Activated CD8-positive, alpha-beta memory T cell treated with anti-CD3 and anti-CD28 coated beads, Interleukin-2, amount 50 U/mL, for 1 hour (primary cell): ENCODE results near the gene PLXNA4.
"Not testable (repeated sequence)": the region's sequence is repeated elsewhere in the genome, so short reads cannot be mapped to it uniquely, and the experiment has no call there.

ENCODE experiments used
- DNase-seq: peaks from one replicate; pipeline ENCODE4 v3.0.0-alpha.2; 2020; ENCODE audit errors: extremely low read depth

The PLXNA4 gene

DNA sequence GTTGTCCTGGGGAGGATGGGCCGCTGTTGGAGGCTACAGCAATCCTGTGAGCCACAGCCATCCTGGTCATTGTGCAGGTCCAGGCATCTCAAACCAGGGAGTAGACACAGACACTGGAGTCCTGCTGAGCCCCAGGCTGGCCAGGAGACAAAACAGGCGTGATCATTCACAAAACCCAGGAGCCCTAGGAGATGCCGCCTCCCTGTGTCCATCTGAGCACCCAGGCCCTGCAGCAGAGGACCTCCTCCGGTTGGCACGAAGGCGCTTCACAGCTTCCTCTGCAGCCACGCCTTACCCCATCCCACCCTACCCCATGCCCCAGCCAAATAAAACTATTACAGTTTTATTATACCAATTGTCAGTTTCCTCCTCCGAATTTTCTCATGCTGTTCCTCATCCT lies 183.6 kb downstream of the PLXNA4 start:
- no peak for DNase-seq

DNA sequence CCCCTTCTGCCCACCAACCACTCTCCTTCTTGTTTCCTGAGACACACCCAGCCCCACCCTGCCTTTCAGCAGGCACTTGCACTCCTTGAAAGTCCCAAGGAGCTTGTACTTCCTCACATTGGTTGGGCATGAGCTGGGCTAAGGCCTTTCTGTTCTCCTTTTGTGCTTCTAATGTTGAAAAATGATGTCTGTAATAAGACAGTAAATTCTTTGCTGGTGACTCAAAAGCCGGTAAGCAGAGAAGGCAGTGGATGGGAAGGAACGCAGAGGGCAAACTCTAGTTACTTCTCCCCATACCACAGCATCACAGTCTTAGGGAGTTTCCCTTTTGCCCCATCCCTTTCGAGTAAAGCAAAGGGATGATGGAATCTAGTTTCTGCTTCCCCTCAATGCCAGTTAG lies 185.6 kb downstream of the PLXNA4 start:
- no peak for DNase-seq

DNA sequence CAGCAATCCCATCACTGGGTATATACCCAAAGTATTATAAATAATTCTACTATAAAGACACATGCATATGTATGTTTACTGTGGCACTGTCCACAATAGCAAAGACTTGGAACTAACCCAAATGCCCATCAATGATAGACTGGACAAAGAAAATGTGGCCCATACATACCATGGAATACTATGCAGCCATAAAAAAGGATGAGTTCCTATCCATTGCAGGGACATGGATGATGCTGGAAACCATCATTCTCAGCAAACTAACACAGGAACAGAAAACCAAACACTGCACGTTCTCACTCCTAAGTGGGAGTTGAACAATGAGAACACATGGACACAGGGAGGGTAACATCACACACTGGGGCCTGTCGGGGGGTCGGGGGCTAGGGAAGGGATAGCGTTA lies 186.2 kb downstream of the PLXNA4 start:
- not testable (repeated sequence) for DNase-seq

DNA sequence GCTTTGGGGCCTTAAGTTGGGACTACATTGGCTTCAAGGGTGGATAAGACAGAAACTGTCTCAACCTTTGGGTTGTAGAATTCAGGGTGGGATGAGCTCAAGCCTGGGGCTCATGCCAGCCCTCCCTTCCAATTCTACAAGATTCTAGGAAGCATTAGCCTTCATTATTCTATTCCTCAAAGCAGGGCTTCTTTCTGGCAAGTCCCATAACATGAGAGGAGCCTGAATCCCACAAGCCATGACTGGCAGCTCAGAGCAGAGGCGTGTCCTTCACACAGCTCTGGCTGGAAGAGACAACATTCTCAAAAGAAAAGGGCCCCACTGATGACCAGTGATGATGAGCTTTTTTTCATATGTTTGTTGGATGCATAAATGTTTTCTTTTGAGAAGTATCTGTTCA lies 187.6 kb downstream of the PLXNA4 start:
- DNase-seq = no peak

DNA sequence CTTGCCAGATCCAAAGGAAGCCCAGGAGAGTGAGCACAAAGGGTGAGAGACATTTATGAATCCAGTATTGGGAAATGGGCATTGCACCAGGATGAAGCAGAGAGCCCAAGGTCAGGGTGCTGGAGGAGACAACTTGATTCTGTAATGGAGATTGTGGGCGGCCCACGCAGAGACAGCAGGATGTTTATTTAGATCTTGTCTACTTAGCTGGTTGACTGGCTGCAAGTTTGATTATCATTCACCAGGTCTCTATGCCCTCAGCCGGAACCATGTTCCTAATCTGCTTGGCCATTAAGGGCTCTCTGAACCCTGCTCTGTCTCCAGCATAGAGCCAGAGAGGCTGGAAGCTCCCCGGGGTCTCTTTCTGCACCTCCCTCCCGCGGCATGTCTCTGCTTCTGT lies 188.7 kb downstream of the PLXNA4 start:
- no peak for DNase-seq

DNA sequence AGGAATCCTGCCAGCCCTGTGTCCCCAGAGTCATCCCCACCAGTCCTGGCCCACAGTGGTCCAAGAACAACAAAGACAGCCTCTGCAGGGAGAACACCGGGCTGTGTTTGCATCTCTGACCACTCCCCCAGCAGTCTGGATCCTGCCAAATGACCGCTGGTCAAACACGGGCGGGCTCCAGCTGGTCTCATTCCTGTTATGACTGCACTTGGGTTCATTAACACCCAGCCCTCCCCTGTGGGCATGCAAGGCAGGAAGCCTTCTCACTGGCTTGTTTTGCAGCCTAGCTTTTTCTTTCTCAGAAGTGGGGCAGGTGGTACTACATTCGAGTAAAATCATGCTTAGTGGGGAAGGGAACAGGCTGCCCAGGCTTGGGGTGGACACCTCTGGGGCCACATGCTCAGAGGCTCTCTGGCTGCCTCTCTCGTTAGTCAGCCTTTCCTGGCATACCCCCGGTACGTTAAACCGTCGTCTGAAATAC lies 190.0 kb downstream of the PLXNA4 start:
- DNase-seq = no peak

DNA sequence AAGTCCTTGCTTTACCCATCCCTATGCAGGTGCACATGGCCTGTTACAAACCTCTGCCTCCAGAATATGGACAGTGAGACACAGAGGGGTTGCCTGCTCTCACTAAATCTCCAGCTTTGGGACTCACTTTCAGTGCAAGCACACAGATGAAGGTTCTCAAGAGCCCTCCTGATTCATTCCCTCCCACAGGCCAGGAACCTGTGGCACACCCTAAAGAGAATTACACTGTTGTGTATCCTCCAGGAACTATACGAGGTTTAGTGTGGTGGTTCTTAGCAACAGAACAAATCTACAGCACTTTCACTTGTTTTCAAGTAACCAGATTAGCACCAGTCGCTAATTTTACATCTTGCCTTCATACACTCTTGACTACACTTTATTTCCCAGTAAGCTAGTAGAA lies 192.3 kb downstream of the PLXNA4 start:
- no peak for DNase-seq

DNA sequence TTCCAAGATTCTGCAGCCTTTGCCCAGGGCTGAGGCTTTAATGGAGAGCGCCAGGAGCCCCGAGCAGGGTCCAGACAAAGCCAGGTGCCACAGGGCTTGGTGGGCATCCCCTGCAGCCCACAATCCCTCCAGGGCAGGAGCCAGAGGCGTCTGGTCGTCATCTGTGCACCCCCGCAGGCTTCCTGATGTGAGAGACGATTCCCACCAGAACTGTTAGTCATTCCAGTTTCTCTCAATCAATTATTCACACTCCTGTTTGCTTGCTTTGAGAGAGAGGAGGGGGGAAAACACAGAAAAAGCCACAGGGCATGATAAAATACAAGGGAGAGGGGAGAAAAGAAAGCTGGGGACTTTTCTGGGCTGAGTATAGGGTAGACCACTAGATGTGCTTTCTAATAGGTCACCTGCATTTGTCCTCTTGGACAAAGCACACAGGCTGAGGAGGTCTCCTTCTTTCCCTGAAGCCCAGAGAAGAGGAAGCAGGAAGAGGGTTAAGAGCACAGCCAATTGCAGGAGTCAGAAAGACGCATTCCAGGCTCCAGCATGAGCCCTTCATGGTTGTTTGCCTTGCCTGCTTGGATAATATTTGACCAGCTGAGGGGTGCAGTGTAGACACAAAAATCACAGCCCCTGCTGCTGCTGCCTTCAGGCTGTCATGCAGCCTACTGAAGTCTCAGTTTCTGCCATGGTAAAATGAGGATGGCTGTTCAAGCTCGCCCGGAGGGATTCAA lies 194.4 kb downstream of the PLXNA4 start:
- DNase-seq = no peak

DNA sequence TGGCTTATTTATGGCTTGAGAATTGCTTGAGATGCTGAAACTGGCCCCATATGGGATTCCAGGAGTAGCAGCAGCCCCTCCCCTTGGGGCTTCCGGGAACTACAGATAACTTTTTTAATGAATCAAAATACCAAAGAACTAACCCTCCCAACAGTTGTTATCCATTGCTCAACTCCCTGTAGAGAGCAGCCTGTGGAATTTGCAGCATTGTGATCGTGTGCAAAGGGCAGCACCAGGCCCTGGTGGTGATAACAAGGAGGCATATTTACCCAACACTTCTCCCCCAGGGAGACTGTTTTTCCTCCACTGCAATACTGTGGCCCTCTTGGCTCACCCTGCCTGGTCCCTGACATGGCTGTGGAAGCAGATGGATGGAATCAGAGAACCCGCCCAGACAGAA lies 196.2 kb downstream of the PLXNA4 start:
- no peak for DNase-seq

DNA sequence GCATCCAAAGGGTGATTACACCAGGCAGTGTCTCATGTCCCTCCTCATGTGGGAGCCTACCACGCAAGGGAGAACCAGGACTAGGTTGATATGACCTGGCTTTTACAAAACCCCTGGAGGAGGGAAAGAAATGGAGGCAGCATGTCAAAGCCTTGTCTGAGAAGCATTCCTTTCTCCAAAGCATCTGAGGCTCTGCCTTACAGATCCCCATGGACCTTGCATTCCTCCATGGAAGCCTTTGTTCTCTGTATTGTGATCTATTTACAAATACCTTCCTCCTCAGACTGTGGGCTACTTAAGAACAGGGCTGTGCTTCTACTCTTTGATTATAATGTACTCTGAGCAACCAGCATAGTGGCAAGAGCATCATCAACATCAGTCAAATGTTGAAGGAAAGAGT lies 197.0 kb downstream of the PLXNA4 start:
- DNase-seq = no peak

DNA sequence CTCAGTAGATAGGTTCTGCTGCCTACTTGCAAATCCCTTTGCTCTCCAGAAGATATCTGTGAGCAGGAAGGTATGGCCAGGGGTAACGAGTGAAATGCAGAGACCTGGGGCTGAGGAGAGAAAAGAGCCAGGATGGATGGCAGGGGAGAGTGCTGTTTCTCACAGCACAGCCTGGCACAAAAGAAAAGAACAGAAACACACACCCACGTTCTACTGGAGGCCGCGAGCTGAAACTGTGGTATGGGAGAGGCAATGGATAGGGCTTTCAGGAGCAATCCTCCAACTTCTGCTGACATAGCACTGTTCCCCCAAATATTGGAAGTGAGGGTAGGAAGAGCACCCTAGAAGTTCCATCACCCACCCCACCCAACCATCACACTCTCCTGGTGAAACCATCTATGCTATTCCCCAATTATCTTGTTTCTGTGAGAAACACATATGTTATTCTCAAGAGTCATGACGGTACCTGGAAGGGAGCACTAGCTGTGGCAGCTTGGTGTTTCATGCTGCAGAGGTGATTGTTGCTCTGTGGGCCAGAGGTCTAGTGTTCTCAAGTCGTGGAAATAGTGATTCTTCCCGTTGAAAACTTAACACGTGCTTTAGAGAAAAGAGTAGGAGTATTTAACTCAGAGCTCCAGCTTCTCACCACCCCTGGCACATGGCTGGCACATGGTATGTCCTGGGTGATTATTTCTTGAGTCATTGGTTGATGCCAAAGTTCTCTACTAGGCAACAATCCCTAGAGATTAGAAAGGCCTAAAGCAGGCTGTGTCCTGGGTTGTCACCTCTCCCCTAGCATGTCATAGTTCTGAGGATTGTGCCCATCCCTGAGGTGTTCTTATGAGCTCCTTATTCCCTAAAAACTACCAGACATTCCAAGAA lies 198.3 kb downstream of the PLXNA4 start:
- no peak for DNase-seq

DNA sequence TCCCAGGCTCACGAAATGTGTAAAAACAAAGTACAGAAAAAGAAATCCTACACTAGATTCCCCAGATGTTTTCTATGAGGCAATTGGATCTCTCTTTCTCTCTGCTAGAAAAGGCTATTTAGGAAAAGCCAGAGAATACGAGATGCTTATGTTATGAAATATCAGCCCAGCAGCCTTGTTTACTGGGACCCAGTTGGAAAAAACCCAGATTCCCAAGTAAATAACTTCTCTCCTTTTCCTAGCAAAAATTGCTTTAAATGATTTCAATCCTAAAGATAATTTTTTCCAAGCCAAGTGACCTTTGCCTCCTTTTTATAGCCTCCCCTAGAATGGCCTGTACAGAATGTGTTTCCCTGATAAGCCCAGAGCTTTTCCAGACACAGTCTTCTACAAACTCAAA lies 199.3 kb downstream of the PLXNA4 start:
- DNase-seq = no peak

DNA sequence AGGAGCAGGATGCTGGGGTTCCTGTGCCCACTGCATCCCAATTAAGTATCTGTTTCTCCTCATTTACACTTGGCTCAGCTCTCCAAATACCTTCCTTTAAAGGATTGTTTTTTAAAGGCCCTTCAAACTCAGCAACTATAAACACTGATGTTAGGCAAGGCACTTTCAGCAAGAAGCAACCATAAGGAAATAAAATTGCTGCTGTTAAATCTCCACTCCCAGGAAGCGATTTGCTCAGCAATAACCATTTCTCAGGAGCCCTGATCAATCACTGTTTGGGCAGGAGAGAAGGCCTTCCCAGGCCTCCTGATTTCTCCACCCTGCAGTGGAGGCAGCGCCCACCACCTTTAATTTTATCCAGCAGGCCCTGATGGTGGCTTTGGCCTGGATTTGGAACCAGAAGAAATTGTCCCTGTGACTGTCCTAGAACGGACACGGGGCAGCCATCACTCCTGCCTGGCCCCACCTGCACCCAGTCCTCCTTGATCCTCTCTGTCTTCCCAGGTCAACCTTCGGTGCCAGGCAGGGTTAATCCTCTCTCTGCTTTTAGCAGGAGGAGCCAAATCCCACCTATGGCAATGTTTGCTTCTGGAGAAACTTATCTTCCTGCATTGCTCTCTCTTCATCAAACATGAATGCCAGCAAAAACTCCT lies 199.8 kb downstream of the PLXNA4 start:
- no peak for DNase-seq

DNA sequence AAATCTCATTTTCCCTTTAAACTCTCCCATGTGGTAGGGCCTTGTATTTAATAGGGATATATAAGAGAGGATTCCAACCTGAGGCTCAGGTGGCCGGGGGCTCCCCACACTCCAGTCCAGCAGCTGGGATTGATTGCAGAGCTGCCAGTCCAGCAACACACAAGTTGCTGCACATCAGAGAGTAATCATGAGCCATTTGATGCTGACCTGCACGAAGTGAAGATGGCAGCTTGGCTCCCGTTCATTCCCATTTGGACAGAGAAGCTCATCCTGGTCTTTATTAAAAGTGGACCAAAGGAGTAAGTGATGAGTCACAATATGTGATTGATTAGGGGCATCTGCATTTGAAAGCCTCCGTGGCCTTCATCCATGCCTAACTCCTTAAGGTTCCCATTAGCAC lies 202.4 kb downstream of the PLXNA4 start:
- DNase-seq = no peak

DNA sequence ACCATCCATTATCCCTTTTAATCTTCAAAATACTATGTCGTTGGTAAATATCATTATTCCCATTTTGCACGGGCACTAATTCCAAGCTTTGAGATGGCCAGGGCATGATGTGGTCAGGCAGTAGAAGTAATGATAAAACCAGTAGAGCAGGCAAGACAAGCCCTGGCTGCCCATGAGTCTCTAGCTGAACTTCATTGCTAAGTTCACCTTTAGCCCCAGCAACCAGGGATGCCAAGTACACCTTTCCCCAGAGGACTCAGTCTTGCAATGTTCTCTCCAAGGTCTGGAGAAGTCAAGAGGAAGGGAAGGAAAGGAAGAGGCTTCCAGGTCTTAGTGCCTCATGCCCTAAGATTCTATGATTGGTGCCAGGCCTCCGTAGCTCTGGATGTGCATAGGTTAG lies 203.2 kb downstream of the PLXNA4 start:
- DNase-seq = no peak

DNA sequence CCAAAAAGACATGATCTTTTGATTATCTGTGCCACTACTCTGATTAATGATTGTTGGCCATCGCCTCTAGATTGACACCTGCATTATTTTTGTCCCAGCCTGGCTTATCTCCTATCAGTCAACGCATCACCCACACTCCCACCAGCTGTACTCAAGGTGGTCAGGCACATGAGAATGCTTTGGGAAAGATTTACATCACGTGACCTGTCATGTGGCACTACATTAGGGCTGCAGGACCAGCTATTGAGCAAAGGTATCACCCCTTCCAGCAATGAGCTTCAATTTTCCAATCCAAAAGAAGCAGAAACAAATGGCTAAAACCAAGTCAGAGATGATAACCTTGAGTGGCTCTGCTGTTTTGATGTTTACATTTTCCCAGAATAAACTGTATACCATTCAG lies 204.3 kb downstream of the PLXNA4 start:
- no peak for DNase-seq

DNA sequence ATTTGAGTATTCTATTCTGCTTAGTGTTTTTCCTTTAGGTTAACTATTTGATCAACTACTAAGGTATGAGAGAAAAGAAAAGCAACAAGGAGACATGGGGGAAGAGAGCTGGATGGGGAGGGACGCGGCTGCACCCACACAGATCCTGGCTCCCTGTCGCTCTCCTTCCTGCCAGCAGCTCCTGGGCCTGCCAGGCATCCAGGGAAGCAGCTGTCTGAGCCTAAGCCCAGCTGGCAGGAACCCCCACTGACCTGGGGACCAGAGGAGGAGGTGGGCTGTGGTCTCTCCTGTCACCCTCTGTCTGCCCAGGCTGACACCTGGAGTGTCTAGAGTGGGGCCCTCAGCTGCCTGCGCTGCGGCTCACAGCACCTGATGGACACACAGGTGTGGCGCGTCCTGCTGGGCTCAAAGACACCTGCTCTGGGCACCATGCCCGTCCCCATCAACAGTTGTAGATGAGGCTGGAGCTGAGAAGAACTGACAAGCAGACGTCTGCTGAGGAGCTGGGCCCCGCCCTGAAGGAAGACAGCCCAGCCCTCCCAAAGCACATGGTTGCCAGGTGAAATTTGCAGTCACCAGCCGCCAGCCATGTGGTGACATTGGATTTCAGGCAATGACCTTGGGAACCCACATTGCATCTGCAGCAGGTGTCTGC lies 207.9 kb downstream of the PLXNA4 start:
- DNase-seq = no peak

DNA sequence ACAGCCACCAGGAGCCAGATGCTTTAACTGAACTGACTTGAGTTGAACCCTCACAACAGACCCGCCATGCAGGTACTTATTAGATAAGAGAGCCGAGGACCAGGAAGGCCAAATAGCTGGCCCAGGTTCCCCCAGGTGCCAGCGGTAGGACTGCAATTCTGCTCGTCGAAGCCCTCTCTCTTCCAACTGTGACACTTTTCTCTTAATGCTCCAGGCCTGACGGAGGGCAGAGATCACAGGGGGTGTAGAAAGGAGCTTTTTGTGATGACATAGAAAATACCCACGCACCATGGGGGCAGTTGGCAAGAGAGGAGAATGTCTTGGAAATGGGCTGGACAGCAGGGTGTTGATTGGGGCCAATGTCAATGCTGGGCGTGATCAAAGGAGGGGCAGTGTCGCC lies 208.5 kb downstream of the PLXNA4 start:
- no peak for DNase-seq

DNA sequence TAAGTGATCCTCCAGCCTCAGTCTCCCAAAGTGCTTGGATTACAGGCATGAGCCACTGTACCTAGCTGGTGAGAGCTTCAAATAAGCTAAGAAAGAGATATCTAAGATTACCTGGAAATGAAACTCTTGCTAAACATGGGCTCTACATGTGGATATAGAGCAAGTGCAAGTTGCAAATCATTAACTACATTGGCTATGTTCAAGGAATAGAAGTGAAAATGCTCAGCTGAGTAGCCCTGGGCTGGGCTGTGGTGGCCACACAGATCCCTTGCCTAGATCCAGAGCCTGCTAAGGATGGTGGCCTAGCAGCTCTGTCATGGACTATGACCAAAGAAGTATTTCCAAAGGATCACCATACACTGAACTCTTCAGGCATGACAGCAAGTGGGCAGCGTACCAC lies 209.3 kb downstream of the PLXNA4 start:
- DNase-seq = no peak

DNA sequence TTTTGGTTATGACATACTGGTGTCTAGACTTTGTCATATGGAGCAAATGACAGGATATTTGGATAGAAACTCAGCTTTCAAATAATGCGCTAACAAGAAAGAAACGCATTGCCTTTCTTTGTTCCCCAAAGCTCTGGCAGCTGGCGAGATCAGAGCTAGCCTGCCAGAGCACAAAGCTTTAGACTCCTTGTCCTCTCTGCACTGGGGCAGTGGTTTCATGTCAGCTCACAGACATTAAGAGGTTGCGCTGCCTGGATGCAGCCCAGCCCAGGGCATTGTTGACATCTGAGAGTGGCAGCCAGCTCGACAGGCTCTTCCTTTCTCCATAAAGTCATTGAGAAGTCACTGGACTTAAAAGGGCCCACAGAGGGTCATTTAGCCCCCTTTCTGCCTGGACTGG lies 212.0 kb downstream of the PLXNA4 start:
- no peak for DNase-seq

DNA sequence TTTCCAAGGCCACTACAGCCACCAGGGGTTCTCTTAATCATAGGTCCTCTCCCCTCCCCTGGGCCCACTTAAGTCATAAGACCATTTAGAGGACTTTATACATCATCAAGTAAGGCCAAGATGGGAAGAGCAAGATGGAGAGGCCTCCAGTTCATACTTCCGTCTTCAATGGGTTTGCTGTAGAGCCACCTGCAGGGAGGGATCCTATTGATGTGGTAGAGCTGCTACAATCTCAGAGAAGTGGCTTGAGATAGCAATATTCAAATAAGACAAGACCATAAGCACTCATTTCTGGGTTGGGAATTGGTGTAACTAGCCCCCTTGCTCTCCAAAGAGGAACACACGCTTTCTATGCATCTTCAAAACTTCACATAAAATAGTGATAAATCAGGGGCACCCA lies 214.2 kb downstream of the PLXNA4 start:
- DNase-seq = no peak

DNA sequence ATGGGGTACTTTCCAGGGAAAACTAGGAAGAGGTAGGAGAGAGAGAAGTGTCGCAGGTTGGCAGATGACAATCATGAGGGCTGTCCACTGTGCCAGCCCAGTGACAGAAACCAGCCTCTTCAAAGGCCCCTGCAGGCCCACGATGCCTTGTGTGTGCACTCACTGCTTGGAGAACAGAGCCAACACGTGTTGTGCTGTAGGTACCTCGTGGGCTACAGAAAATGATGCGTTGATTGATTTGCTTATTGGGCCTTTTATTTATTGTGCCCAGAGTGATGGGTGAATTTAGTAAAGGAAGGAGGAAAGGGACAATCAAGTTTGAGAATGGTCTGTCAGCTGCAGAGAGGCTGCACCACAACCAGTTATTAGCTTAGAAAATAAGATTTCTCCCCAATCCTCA lies 215.1 kb downstream of the PLXNA4 start:
- no peak for DNase-seq
